Thoracic aorta (tissue), 2 donors: ENCODE results near the gene SGCB. TPM values are rescaled to one million over a fixed set of nuclear protein-coding genes. Genes with fewer than 3 reads are reported as not detected.
A peak's percentile ranks its signal among the peaks of the same experiment; 100 is the strongest.
"Not testable (repeated sequence)": the region's sequence is repeated elsewhere in the genome, so short reads cannot be mapped to it uniquely, and the experiment has no call there.

Experiments
- ATAC-seq: fragments of 150-250 bp; one replicate; pipeline ENCODE4 v1.8.0; 2017; ENCODE audit warnings: low read depth; ENCODE audit not compliant: insufficient number of reproducible peaks, low FRiP score
- DNase-seq: peaks from one replicate; pipeline ENCODE4 v3.0.0-alpha.2; 2020; ENCODE audit warnings: low spot score
- H3K27ac ChIP-seq, 2 donors: fragments of 200-600 bp; sonication (generic); 1 replicate in 1 of 2; 2 replicates in 1 of 2; pipeline ENCODE4 v1.5.1; 2016; ENCODE audit warnings: mild to moderate bottlenecking in 2 of 2, moderate library complexity in 2 of 2
- H3K27me3 ChIP-seq: fragments of 200-600 bp; sonication (generic); replicated peaks from 2 replicates; pipeline ENCODE4 v1.6.0; 2016; ENCODE audit warnings: mild to moderate bottlenecking; ENCODE audit not compliant: insufficient read depth
- H3K36me3 ChIP-seq: fragments of 200-600 bp; sonication (generic); one replicate; pipeline ENCODE4 v1.5.1; 2016
- H3K4me1 ChIP-seq, 2 donors: fragments of 200-600 bp; sonication (generic); 1 replicate in 1 of 2; 2 replicates in 1 of 2; pipeline versions ENCODE4 v1.5.1 to v1.6.0; 2016; ENCODE audit warnings: low read depth in 2 of 2, mild to moderate bottlenecking in 1 of 2; ENCODE audit not compliant: control insufficient read depth in 1 of 2
- H3K4me3 ChIP-seq: fragments of 200-600 bp; sonication (generic); 2 replicates; pipeline ENCODE4 v1.5.1; 2016; ENCODE audit warnings: mild to moderate bottlenecking
- H3K9me3 ChIP-seq: fragments of 200-600 bp; sonication (generic); 2 replicates; pipeline ENCODE4 v1.5.1; 2016
- CTCF ChIP-seq: fragments of 200-600 bp; sonication (generic); IDR thresholded peaks from one replicate; pipeline ENCODE4 v1.5.1; 2019; ENCODE audit warnings: antibody characterized with exemption
- total RNA-seq, 2 donors: library from RNA; depleted of rRNA; stranded (reverse); fragments of >200 nt; gene quantifications; one replicate each; pipeline versions ENCODE4 v1.1.0 to v1.2.3, GENCODE V29; 2016

SGCB gene
- 10 to 100 TPM; 50.0 to 54.1 TPM for total RNA-seq

- peak within 1 kb of the TSS; percentile 81 for H3K4me3 ChIP-seq
- DNase-seq (peak; percentile 4), ATAC-seq (peak; percentile 67)
- no peak for TF ChIP-seq CTCF
- peak within 1 kb of the TSS; percentile 52 to 77 for H3K27ac ChIP-seq
- H3K27me3 ChIP-seq = no peaks in the 10 kb centered on the region
- no peaks in the 10 kb centered on the region for H3K9me3 ChIP-seq
- no peaks in the 10 kb centered on the region for H3K36me3 ChIP-seq
- H3K4me1 ChIP-seq = peaks cover 4 to 40% of the 10 kb centered on the region in 2 donors
Observed at GRCh38 chr4:52038103-52038912, at the start of gene SGCB. TSS of gene SGCB (minus strand) at chr4:52038299. CDS start at chr4:52038259, 40 bp downstream.

GRCh38 chr4:52086425-52086824 is 48.3 kb upstream of the SGCB start:
- not testable (repeated sequence) for H3K27me3 ChIP-seq, H3K4me3 ChIP-seq, DNase-seq, H3K36me3 ChIP-seq, ATAC-seq, H3K27ac ChIP-seq, H3K9me3 ChIP-seq, H3K4me1 ChIP-seq

GRCh38 chr4:52081216-52081615 is 43.1 kb upstream of the SGCB start:
- Histone ChIP-seq H3K4me1 (peaks cover 0 to 4% of the 10 kb centered on the region in 2 donors), H3K4me3 (no peak overlapping the region), H3K27me3 (no peaks in the 10 kb centered on the region), H3K9me3 (no peaks in the 10 kb centered on the region), H3K36me3 (no peaks in the 10 kb centered on the region), H3K27ac (no peak overlapping the region)
- no peak for DNase-seq
- no peak for TF ChIP-seq CTCF
- no peak for ATAC-seq

- no peaks in the 10 kb centered on the region for H3K9me3 ChIP-seq
- TF ChIP-seq CTCF = no peak
- ATAC-seq = no peak
- DNase-seq = no peak
- H3K4me3 ChIP-seq = no peak overlapping the region
- H3K27me3 ChIP-seq = no peaks in the 10 kb centered on the region
- H3K4me1 ChIP-seq = peaks cover 0 to 4% of the 10 kb centered on the region in 2 donors
- no peak overlapping the region for H3K27ac ChIP-seq
- H3K36me3 ChIP-seq = no peaks in the 10 kb centered on the region
Observed at GRCh38 chr4:52079659-52080058, 41.6 kb upstream of the SGCB start.

GRCh38 chr4:52076731-52077130 is 38.6 kb upstream of the SGCB start:
- DNase-seq (no peak), ATAC-seq (no peak)
- no peaks in the 10 kb centered on the region for H3K27me3 ChIP-seq
- H3K36me3 ChIP-seq = no peaks in the 10 kb centered on the region
- H3K4me1 ChIP-seq = peaks cover 0 to 4% of the 10 kb centered on the region in 2 donors
- H3K27ac ChIP-seq = no peak overlapping the region
- peak overlapping the region; percentile 36 for H3K4me3 ChIP-seq
- no peaks in the 10 kb centered on the region for H3K9me3 ChIP-seq
- TF ChIP-seq CTCF = no peak
